Peyer's patch (tissue), 4 donors: Measurements from ENCODE around the gene KCNIP4. TPM values are rescaled to one million over a fixed set of nuclear protein-coding genes. Genes with fewer than 3 reads are reported as not detected.

Experiments used
- DNase-seq, 3 donors: peaks; one replicate each; pipeline ENCODE4 v3.0.0-alpha.2; 2017 to 2019
- H3K27ac ChIP-seq, 4 donors: fragments of 200-600 bp; sonication (generic); one replicate each; pipeline ENCODE4 v1.5.1; 2016 to 2019
- H3K27me3 ChIP-seq, 2 donors: fragments of 200-600 bp; sonication (generic); one replicate each; pipeline ENCODE4 v1.5.1; 2019
- H3K36me3 ChIP-seq, 3 donors: fragments of 200-600 bp; sonication (generic); one replicate each; pipeline ENCODE4 v1.5.1; 2016 to 2019
- H3K4me1 ChIP-seq, 4 donors: fragments of 200-600 bp; sonication (generic); one replicate each; pipeline ENCODE4 v1.5.1; 2016 to 2019
- H3K4me3 ChIP-seq, 4 donors: fragments of 200-600 bp; sonication (generic); 1 replicate in 3 of 4; 2 replicates in 1 of 4; pipeline ENCODE4 v1.5.1; 2016 to 2019; ENCODE audit warnings: mild to moderate bottlenecking in 1 of 4
- H3K9me3 ChIP-seq, 4 donors: fragments of 200-600 bp; sonication (generic); one replicate each; pipeline ENCODE4 v1.5.1; 2016 to 2019; ENCODE audit warnings: mild to moderate bottlenecking in 1 of 4
- POLR2A ChIP-seq, 2 donors: fragments of 450-650 bp; IDR thresholded peaks; one replicate each; pipeline ENCODE4 v1.5.1; 2017; ENCODE audit warnings: antibody characterized with exemption in 2 of 2, mild to moderate bottlenecking in 2 of 2, moderate library complexity in 2 of 2
- total RNA-seq, 4 donors: library from RNA; depleted of rRNA; stranded (reverse); fragments of >200 nt; gene quantifications; one replicate each; pipeline ENCODE4 v1.1.0, GENCODE V29; 2016
- TF ChIP-seq, protein P1 (sequence below), 6 experiments: fragments of 450-650 bp in 4 of 6; fragments of 200-600 bp in 2 of 6; sonication (generic) in 1 of 6; IDR thresholded peaks; one replicate each; pipeline ENCODE4 v1.5.1; 2017 to 2019; ENCODE audit warnings: antibody characterized with exemption in 6 of 6, mild to moderate bottlenecking in 3 of 6, moderate library complexity in 1 of 6

KCNIP4 gene
- total RNA-seq, 4 donors from 2014 or later, result 2.8 TPM; not detected in 3

- peaks cover 0 to 8% (median 0%) of the 10 kb centered on the region in 3 donors for H3K36me3 ChIP-seq
- H3K9me3 ChIP-seq, result no peaks in the 10 kb centered on the region
- peak within 1 kb of the TSS; percentile 69 to 84 (median 80) for H3K4me3 ChIP-seq
- H3K27ac ChIP-seq, result peak within 1 kb of the TSS; percentile 57 to 76 (median 65)
- H3K27me3 ChIP-seq, result no peaks in the 10 kb centered on the region
- peaks cover 0 to 12% (median 0%) of the 10 kb centered on the region in 4 donors for H3K4me1 ChIP-seq
- peak in 1 of 2 donors; percentile 34 for TF ChIP-seq POLR2A (IDR thresholded peaks at IDR 0.05)
- TF ChIP-seq, protein P1, sequence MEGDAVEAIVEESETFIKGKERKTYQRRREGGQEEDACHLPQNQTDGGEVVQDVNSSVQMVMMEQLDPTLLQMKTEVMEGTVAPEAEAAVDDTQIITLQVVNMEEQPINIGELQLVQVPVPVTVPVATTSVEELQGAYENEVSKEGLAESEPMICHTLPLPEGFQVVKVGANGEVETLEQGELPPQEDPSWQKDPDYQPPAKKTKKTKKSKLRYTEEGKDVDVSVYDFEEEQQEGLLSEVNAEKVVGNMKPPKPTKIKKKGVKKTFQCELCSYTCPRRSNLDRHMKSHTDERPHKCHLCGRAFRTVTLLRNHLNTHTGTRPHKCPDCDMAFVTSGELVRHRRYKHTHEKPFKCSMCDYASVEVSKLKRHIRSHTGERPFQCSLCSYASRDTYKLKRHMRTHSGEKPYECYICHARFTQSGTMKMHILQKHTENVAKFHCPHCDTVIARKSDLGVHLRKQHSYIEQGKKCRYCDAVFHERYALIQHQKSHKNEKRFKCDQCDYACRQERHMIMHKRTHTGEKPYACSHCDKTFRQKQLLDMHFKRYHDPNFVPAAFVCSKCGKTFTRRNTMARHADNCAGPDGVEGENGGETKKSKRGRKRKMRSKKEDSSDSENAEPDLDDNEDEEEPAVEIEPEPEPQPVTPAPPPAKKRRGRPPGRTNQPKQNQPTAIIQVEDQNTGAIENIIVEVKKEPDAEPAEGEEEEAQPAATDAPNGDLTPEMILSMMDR (IDR thresholded peaks at IDR 0.05), result peak in 1 of 6 experiments; percentile 5
- DNase-seq, result peak; percentile 95 to 97 (median 96)
Measured at GRCh38 chr4:20700007-20700761, 1248.4 kb downstream of the KCNIP4 start, which contains the start of gene PACRGL. Gene PACRGL, plus strand, starts transcription at chr4:20700458. Its CDS starts 4,024 bp downstream, at chr4:20704482.

DNA sequence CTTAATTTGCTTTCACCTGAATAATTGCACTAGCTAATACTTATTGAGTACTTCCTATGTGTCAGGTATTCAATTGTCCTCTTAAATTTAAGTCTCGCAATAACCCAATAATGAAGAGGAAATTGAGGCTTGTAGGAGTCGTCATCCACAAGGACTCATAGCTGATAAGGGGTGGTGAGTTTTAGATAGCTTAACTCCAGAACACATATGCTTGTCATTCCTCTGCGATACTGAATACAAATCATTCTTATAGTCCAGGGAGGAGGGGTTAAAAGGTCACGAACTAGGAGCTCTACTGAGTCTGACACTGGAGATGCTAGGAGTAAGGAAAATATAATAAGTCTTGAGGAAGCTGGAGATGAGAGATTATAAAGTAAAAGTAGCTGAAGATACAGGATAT is 1249.8 kb downstream of the KCNIP4 start:
- H3K36me3 ChIP-seq, result no peaks in the 10 kb centered on the region
- H3K27me3 ChIP-seq, result no peaks in the 10 kb centered on the region
- H3K9me3 ChIP-seq, result no peaks in the 10 kb centered on the region
- no peak overlapping the region for H3K27ac ChIP-seq
- DNase-seq, result no peak
- H3K4me1 ChIP-seq, result peaks cover 0 to 12% (median 0%) of the 10 kb centered on the region in 4 donors
- H3K4me3 ChIP-seq, result no peak overlapping the region
- TF ChIP-seq, protein P1 (IDR thresholded peaks at IDR 0.05), result no peak
- TF ChIP-seq POLR2A (IDR thresholded peaks at IDR 0.05), result no peak

DNA sequence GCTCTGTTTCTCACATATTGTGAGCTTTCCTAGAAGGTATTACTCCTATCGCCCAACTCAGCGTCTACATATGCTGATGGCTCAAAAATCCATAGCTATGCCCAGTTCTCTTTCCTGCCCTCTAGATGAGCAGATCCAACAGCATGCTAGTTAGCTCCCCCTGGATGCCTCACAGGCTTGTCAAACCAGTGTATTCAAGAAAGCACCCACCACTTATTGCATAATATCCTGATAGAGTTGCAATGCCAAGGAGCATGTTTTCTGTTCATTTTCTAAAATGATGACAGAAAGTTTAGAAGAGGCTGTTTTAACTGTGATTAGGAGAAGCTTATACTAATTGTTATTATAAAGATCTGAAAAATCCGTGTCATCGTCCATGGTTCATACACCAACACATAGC is 1250.2 kb downstream of the KCNIP4 start:
- no peak overlapping the region for H3K4me3 ChIP-seq
- TF ChIP-seq POLR2A (IDR thresholded peaks at IDR 0.05), result no peak
- TF ChIP-seq, protein P1 (IDR thresholded peaks at IDR 0.05), result no peak
- DNase-seq, result no peak
- H3K27ac ChIP-seq, result no peak overlapping the region
- peaks cover 0 to 12% (median 0%) of the 10 kb centered on the region in 4 donors for H3K4me1 ChIP-seq
- no peaks in the 10 kb centered on the region for H3K9me3 ChIP-seq
- H3K27me3 ChIP-seq, result no peaks in the 10 kb centered on the region
- no peaks in the 10 kb centered on the region for H3K36me3 ChIP-seq

DNA sequence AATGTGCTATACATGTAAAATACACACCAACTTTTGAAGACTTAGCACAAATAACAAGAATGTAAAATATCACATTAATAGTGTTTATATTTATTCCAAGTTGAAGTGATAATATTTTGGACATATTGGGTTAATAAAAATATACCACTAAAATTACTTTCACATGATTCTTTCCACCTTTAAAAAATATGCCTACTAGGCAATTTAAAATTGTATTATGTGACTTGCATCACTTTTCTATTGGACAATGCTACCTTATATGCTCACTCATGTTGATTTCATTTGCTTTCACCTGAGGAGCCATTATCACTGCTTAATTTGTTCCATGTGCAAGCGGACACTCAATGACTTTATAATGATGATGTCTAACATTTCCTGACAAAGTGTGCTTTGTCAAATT is 1251.8 kb downstream of the KCNIP4 start:
- Histone ChIP-seq H3K27ac (no peak overlapping the region), H3K27me3 (no peaks in the 10 kb centered on the region), H3K4me3 (no peak overlapping the region), H3K9me3 (no peaks in the 10 kb centered on the region), H3K36me3 (no peaks in the 10 kb centered on the region), H3K4me1 (peaks cover 0 to 12% (median 0%) of the 10 kb centered on the region in 4 donors)
- DNase-seq, result no peak
- no peak for TF ChIP-seq POLR2A (IDR thresholded peaks at IDR 0.05)
- TF ChIP-seq, protein P1 (IDR thresholded peaks at IDR 0.05), result no peak

- Histone ChIP-seq H3K4me1 (no peaks in the 10 kb centered on the region), H3K36me3 (no peaks in the 10 kb centered on the region), H3K4me3 (no peak overlapping the region), H3K27me3 (no peaks in the 10 kb centered on the region), H3K27ac (no peak overlapping the region), H3K9me3 (no peaks in the 10 kb centered on the region)
- no peak for DNase-seq
- TF ChIP-seq POLR2A (IDR thresholded peaks at IDR 0.05), result no peak
- TF ChIP-seq, protein P1 (IDR thresholded peaks at IDR 0.05), result no peak
Measured at GRCh38 chr4:20687864-20688263, 1260.7 kb downstream of the KCNIP4 start.
